Measurements from ENCODE around the gene HNRNPA1. TPM values are rescaled to one million over a fixed set of nuclear protein-coding genes. Genes with fewer than 3 reads are reported as not detected.

The HNRNPA1 gene
- total and polyA plus RNA-seq, 9 of the 15 experiments (the other 6 are each of a cell fraction or from before 2014, with no cell fraction given): 1,166 to 2,703 (median 1,815) TPM

GRCh38 chr12:54286042-54287030, 5.8 kb downstream of the HNRNPA1 start (continued):
- TF ChIP-seq ZNF140 (CRISPR knock-in tag; IDR thresholded peaks at IDR 0.05) (no peak), ZEB2 (IDR thresholded peaks at IDR 0.05) (peak; percentile 75), PHF8 (IDR thresholded peaks at IDR 0.05; ENCODE audit: borderline replicate concordance, low read length) (no peak), GABPA (tag; conservative IDR thresholded peaks at IDR 0.05; ENCODE audit: low read depth) (no peak), HEY1 (CRISPR knock-in tag; IDR thresholded peaks at IDR 0.05; ENCODE audit: borderline replicate concordance) (no peak), PRPF4 (IDR thresholded peaks at IDR 0.05; ENCODE audit: insufficient read depth, low read depth, low read length, poor library complexity, severe bottlenecking) (no peak), POLR2AphosphoS2 (IDR thresholded peaks at IDR 0.05; ENCODE audit: low read length) (peak; percentile 71; the same call in 1 of the 2 replicates), ZNF707 (CRISPR knock-in tag; conservative IDR thresholded peaks at IDR 0.05) (no peak), TCF7 (IDR thresholded peaks at IDR 0.05; ENCODE audit: borderline replicate concordance) (no peak), ZNF12 (CRISPR knock-in tag; IDR thresholded peaks at IDR 0.05) (no peak), PHF20 (IDR thresholded peaks at IDR 0.05; ENCODE audit: partially characterized antibody) (no peak), EP300 (IDR thresholded peaks at IDR 0.05; ENCODE audit: low read length) (peak; percentile 55; the same call in 1 of the 2 replicates), TAF9B (IDR thresholded peaks at IDR 0.05; ENCODE audit: partially characterized antibody) (peak; percentile 51), DMBX1 (CRISPR knock-in tag; IDR thresholded peaks at IDR 0.05; ENCODE audit: borderline replicate concordance) (no peak), PCBP2 (IDR thresholded peaks at IDR 0.05; ENCODE audit: low read depth, low read length, poor library complexity, severe bottlenecking) (no peak), MYBL2 (IDR thresholded peaks at IDR 0.05; ENCODE audit: low read depth) (no peak), MYBL2 (CRISPR knock-in tag; IDR thresholded peaks at IDR 0.05; ENCODE audit: borderline replicate concordance) (no peak), NFE2L1 (tag; IDR thresholded peaks at IDR 0.05; ENCODE audit: borderline replicate concordance, low read depth) (no peak), ESRRB (CRISPR knock-in tag; IDR thresholded peaks at IDR 0.05; ENCODE audit: borderline replicate concordance) (no peak), MAZ (CRISPR knock-in tag; conservative IDR thresholded peaks at IDR 0.05 in 1 of 2, IDR thresholded peaks at IDR 0.05 in 1 of 2) (no peak; a peak in 1 of 4 replicates), FOXK2 (conservative IDR thresholded peaks at IDR 0.05 in 1 of 2, IDR thresholded peaks at IDR 0.05 in 1 of 2; ENCODE audit: low read depth in 2 of 2) (peak; percentile 66 to 80), SRSF3 (IDR thresholded peaks at IDR 0.05; ENCODE audit: insufficient read depth, low read length) (no peak), SNIP1 (IDR thresholded peaks at IDR 0.05; ENCODE audit: low read depth) (no peak), MIER1 (IDR thresholded peaks at IDR 0.05; ENCODE audit: low read depth) (no peak)
- TF ChIP-seq, protein P1, sequence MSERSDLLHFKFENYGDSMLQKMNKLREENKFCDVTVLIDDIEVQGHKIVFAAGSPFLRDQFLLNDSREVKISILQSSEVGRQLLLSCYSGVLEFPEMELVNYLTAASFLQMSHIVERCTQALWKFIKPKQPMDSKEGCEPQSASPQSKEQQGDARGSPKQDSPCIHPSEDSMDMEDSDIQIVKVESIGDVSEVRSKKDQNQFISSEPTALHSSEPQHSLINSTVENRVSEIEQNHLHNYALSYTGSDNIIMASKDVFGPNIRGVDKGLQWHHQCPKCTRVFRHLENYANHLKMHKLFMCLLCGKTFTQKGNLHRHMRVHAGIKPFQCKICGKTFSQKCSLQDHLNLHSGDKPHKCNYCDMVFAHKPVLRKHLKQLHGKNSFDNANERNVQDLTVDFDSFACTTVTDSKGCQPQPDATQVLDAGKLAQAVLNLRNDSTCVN (CRISPR knock-in tag; IDR thresholded peaks at IDR 0.05): no peak
- TF ChIP-seq, protein P2, sequence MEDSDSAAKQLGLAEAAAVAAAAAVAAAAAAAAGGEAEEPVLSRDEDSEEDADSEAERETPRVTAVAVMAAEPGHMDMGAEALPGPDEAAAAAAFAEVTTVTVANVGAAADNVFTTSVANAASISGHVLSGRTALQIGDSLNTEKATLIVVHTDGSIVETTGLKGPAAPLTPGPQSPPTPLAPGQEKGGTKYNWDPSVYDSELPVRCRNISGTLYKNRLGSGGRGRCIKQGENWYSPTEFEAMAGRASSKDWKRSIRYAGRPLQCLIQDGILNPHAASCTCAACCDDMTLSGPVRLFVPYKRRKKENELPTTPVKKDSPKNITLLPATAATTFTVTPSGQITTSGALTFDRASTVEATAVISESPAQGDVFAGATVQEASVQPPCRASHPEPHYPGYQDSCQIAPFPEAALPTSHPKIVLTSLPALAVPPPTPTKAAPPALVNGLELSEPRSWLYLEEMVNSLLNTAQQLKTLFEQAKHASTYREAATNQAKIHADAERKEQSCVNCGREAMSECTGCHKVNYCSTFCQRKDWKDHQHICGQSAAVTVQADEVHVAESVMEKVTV (CRISPR knock-in tag; IDR thresholded peaks at IDR 0.05): peak; percentile 36

Measured in K562 (cell line).